H1 (cell line): ENCODE results near the gene EIF2B2. TPM values are rescaled to one million over a fixed set of nuclear protein-coding genes. Genes with fewer than 3 reads are reported as not detected.

Experiments used
- BCL11A ChIP-seq, 2 experiments: IDR thresholded peaks; one replicate each; pipeline ENCODE4 v1.6.1; 2011; ENCODE audit warnings: low read depth in 2 of 2, low read length in 2 of 2, mild to moderate bottlenecking in 2 of 2
- CEBPB ChIP-seq: IDR thresholded peaks from 2 replicates; pipeline ENCODE4 v1.6.1; 2012; ENCODE audit warnings: low read depth, low read length
- NANOG ChIP-seq: IDR thresholded peaks from 2 replicates; pipeline ENCODE4 v1.6.1; 2011; ENCODE audit warnings: low read length, low read depth, mild to moderate bottlenecking, inconsistent platforms; ENCODE audit not compliant: insufficient read depth, poor library complexity, severe bottlenecking
- polyA plus RNA-seq, 7 experiments: library from polyadenylated mRNA; depleted of rRNA in 3 of 7; stranded (reverse) in 5 of 7; unstranded in 2 of 7; fragments of >200 nt in 5 of 7; fragments of 200-250 nt in 2 of 7; gene quantifications; 1 replicate in 5 of 7; 2 replicates in 1 of 7; 4 replicates in 1 of 7; pipeline versions ENCODE4 v1.2.1 to v1.2.3, GENCODE V29; 2011 to 2013; ENCODE audit warnings: missing spikeins in 2 of 7, mixed read lengths in 2 of 7
- total RNA-seq: library from RNA; stranded (reverse); fragmentation: NEBNext Ultra II Directional; extraction: Animal tissue kit (Norgen Biotek cat#: 25700); gene quantifications from 2 replicates; pipeline ENCODE4 v1.2.1, GENCODE V29; 2021

The EIF2B2 gene
- total and polyA plus RNA-seq, 2 of the 8 experiments (the other 6 are each of a cell fraction or from before 2014, with no cell fraction given) = 42.6 to 79.9 TPM

DNA sequence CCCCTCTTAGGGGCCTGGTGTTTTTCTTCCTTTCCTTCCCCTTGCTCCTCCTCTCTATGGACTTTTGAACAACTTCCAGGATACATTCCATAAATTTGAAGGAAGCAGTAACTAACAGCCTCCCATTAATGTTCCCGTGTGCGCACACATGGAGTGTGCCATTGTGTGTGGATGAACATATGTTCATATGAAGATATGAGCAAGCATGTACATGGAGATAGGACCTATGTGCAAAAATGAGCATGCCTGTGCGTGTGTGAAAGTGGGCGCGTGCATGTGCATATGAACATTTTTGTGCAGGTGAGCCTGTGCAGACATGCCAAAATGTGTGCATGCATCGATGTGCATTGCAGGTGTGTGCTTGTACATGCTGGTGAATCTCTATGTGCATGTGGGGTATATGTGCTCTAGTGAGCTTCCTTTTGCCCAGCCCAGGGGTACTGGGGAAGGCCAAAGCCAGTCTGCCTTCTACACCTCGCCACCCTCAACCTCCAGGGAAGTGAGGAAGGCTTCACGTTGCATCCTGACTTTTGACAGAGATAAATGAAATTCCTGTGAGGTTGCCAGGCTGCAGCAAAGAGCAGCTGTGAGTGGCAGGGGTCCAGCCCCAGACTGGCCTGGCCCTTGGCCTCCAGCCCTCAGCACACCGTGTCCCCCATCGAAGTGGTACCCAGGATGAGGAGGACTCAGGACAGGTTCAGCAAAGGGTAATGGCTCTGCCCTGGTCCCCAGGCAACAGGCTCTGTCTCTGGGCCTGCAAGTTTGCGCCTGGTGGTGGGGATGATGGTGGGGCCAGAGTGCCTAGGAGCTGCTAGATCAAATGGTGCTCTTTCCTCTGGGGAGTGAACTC lies 26.2 kb upstream of the EIF2B2 start (continued):
- no peak for TF ChIP-seq BCL11A (IDR thresholded peaks at IDR 0.05; ENCODE audit: low read depth in 2 of 2, low read length in 2 of 2)
- TF ChIP-seq CEBPB = no peak
- TF ChIP-seq NANOG = no peak
